ENCODE results near the gene CR1. TPM values are rescaled to one million over a fixed set of nuclear protein-coding genes. Genes with fewer than 3 reads are reported as not detected.
A peak's percentile ranks its signal among the peaks of the same experiment; 100 is the strongest.
"Not testable (repeated sequence)": the region's sequence is repeated elsewhere in the genome, so short reads cannot be mapped to it uniquely, and the experiment has no call there.

CR1 gene
- total RNA-seq, 1 experiment from 2014 or later: not detected

- DNase-seq; H3K4me1 Mint-ChIP-seq (ENCODE audit: low read depth, unreplicated experiment); BruUV-seq (replicated peaks); H3K36me3 Mint-ChIP-seq (ENCODE audit: insufficient read depth, unreplicated experiment); intact Hi-C loops (cut with micrococcal nuclease; ENCODE audit: unreplicated experiment); H3K9me3 Mint-ChIP-seq (ENCODE audit: low read depth, unreplicated experiment); CTCF ChIA-PET; H3K4me3 Mint-ChIP-seq (ENCODE audit: low read depth, unreplicated experiment); H3K27ac Mint-ChIP-seq (ENCODE audit: unreplicated experiment): not testable (repeated sequence)
- peaks cover 30% of the 10 kb centered on the region for H3K27me3 Mint-ChIP-seq (ENCODE audit: unreplicated experiment)
Measured at GRCh38 chr1:207528401-207528800, 32.4 kb downstream of the CR1 start.

- H3K4me1 Mint-ChIP-seq (ENCODE audit: low read depth, unreplicated experiment); BruUV-seq (replicated peaks); DNase-seq; H3K36me3 Mint-ChIP-seq (ENCODE audit: insufficient read depth, unreplicated experiment); intact Hi-C loops (cut with micrococcal nuclease; ENCODE audit: unreplicated experiment); H3K27ac Mint-ChIP-seq (ENCODE audit: unreplicated experiment); H3K4me3 Mint-ChIP-seq (ENCODE audit: low read depth, unreplicated experiment); H3K27me3 Mint-ChIP-seq (ENCODE audit: unreplicated experiment); CTCF ChIA-PET; H3K9me3 Mint-ChIP-seq (ENCODE audit: low read depth, unreplicated experiment): not testable (repeated sequence)
Measured at GRCh38 chr1:207536263-207536662, 40.3 kb downstream of the CR1 start.

- H3K36me3 Mint-ChIP-seq (ENCODE audit: insufficient read depth, unreplicated experiment); BruUV-seq (replicated peaks); H3K9me3 Mint-ChIP-seq (ENCODE audit: low read depth, unreplicated experiment); H3K4me3 Mint-ChIP-seq (ENCODE audit: low read depth, unreplicated experiment); H3K27ac Mint-ChIP-seq (ENCODE audit: unreplicated experiment); intact Hi-C loops (cut with micrococcal nuclease; ENCODE audit: unreplicated experiment); DNase-seq; CTCF ChIA-PET; H3K4me1 Mint-ChIP-seq (ENCODE audit: low read depth, unreplicated experiment); H3K27me3 Mint-ChIP-seq (ENCODE audit: unreplicated experiment): not testable (repeated sequence)
Measured at GRCh38 chr1:207546677-207547357, 50.9 kb downstream of the CR1 start.

GRCh38 chr1:207554823-207555222 lies 58.9 kb downstream of the CR1 start:
- H3K9me3 Mint-ChIP-seq (ENCODE audit: low read depth, unreplicated experiment); H3K36me3 Mint-ChIP-seq (ENCODE audit: insufficient read depth, unreplicated experiment); H3K27me3 Mint-ChIP-seq (ENCODE audit: unreplicated experiment); H3K4me1 Mint-ChIP-seq (ENCODE audit: low read depth, unreplicated experiment); CTCF ChIA-PET; intact Hi-C loops (cut with micrococcal nuclease; ENCODE audit: unreplicated experiment); H3K4me3 Mint-ChIP-seq (ENCODE audit: low read depth, unreplicated experiment); BruUV-seq (replicated peaks); H3K27ac Mint-ChIP-seq (ENCODE audit: unreplicated experiment); DNase-seq: not testable (repeated sequence)

GRCh38 chr1:207565546-207566468 lies 69.8 kb downstream of the CR1 start:
- Mint-ChIP-seq H3K36me3 (ENCODE audit: insufficient read depth, unreplicated experiment) (no peaks in the 10 kb centered on the region), H3K9me3 (ENCODE audit: low read depth, unreplicated experiment) (no peaks in the 10 kb centered on the region), H3K4me3 (ENCODE audit: low read depth, unreplicated experiment) (no peak overlapping the region), H3K27me3 (ENCODE audit: unreplicated experiment) (peaks cover 9% of the 10 kb centered on the region), H3K27ac (ENCODE audit: unreplicated experiment) (no peak overlapping the region), H3K4me1 (ENCODE audit: low read depth, unreplicated experiment) (no peaks in the 10 kb centered on the region)
- CTCF ChIA-PET: interaction anchor here (1.4 kb wide), 1 partner anchor 13 kb away, joined by 4 read pairs; no protein-coding TSS in a partner anchor
- no peak for TF ChIP-seq CTCF (IDR thresholded peaks at IDR 0.05; ENCODE audit: unreplicated experiment)
- no TSS peak for BruUV-seq (replicated peaks)
- intact Hi-C loops (cut with micrococcal nuclease; ENCODE audit: unreplicated experiment): no loop called here
- peak; percentile 39 for DNase-seq

- H3K4me1 Mint-ChIP-seq (ENCODE audit: low read depth, unreplicated experiment); H3K36me3 Mint-ChIP-seq (ENCODE audit: insufficient read depth, unreplicated experiment); intact Hi-C loops (cut with micrococcal nuclease; ENCODE audit: unreplicated experiment); H3K4me3 Mint-ChIP-seq (ENCODE audit: low read depth, unreplicated experiment); DNase-seq; H3K9me3 Mint-ChIP-seq (ENCODE audit: low read depth, unreplicated experiment); CTCF ChIA-PET; BruUV-seq (replicated peaks); H3K27ac Mint-ChIP-seq (ENCODE audit: unreplicated experiment); H3K27me3 Mint-ChIP-seq (ENCODE audit: unreplicated experiment): not testable (repeated sequence)
Measured at GRCh38 chr1:207571926-207572325, 76.0 kb downstream of the CR1 start.

- H3K36me3 Mint-ChIP-seq (ENCODE audit: insufficient read depth, unreplicated experiment); H3K4me3 Mint-ChIP-seq (ENCODE audit: low read depth, unreplicated experiment); H3K27ac Mint-ChIP-seq (ENCODE audit: unreplicated experiment); DNase-seq; intact Hi-C loops (cut with micrococcal nuclease; ENCODE audit: unreplicated experiment); H3K4me1 Mint-ChIP-seq (ENCODE audit: low read depth, unreplicated experiment); CTCF ChIA-PET; BruUV-seq (replicated peaks); H3K27me3 Mint-ChIP-seq (ENCODE audit: unreplicated experiment); H3K9me3 Mint-ChIP-seq (ENCODE audit: low read depth, unreplicated experiment): not testable (repeated sequence)
Measured at GRCh38 chr1:207573074-207573473, 77.1 kb downstream of the CR1 start.

GRCh38 chr1:207575381-207575780 lies 79.4 kb downstream of the CR1 start:
- H3K27ac Mint-ChIP-seq (ENCODE audit: unreplicated experiment); H3K27me3 Mint-ChIP-seq (ENCODE audit: unreplicated experiment); BruUV-seq (replicated peaks); H3K36me3 Mint-ChIP-seq (ENCODE audit: insufficient read depth, unreplicated experiment); DNase-seq; H3K9me3 Mint-ChIP-seq (ENCODE audit: low read depth, unreplicated experiment); CTCF ChIA-PET; H3K4me3 Mint-ChIP-seq (ENCODE audit: low read depth, unreplicated experiment); H3K4me1 Mint-ChIP-seq (ENCODE audit: low read depth, unreplicated experiment); intact Hi-C loops (cut with micrococcal nuclease; ENCODE audit: unreplicated experiment): not testable (repeated sequence)

Measured in Calu3 (cell line).